ENCODE measurements around the gene CTNNB1. TPM values are rescaled to one million over a fixed set of nuclear protein-coding genes. Genes with fewer than 3 reads are reported as not detected.

Gene CTNNB1
- total RNA-seq, 4 donors from 2014 or later = 340 to 406 (median 367) TPM

GRCh38 chr3:41223691-41224090, 24.4 kb downstream of the CTNNB1 start:
- Histone ChIP-seq H3K9me3 (no peaks in the 10 kb centered on the region), H3K36me3 (peaks cover 14 to 47% (median 40%) of the 10 kb centered on the region in 4 donors), H3K4me3 (no peak overlapping the region), H3K4me1 (peaks cover 57 to 67% (median 65%) of the 10 kb centered on the region in 4 donors), H3K27ac (replicated peaks in 1 of 4) (peak overlapping the region in 2 of 4 donors; percentile 6 to 37), H3K27me3 (no peaks in the 10 kb centered on the region)
- no peak for TF ChIP-seq EP300 (IDR thresholded peaks at IDR 0.05)
- TF ChIP-seq POLR2AphosphoS5 (IDR thresholded peaks at IDR 0.05) = no peak
- TF ChIP-seq, protein P1, sequence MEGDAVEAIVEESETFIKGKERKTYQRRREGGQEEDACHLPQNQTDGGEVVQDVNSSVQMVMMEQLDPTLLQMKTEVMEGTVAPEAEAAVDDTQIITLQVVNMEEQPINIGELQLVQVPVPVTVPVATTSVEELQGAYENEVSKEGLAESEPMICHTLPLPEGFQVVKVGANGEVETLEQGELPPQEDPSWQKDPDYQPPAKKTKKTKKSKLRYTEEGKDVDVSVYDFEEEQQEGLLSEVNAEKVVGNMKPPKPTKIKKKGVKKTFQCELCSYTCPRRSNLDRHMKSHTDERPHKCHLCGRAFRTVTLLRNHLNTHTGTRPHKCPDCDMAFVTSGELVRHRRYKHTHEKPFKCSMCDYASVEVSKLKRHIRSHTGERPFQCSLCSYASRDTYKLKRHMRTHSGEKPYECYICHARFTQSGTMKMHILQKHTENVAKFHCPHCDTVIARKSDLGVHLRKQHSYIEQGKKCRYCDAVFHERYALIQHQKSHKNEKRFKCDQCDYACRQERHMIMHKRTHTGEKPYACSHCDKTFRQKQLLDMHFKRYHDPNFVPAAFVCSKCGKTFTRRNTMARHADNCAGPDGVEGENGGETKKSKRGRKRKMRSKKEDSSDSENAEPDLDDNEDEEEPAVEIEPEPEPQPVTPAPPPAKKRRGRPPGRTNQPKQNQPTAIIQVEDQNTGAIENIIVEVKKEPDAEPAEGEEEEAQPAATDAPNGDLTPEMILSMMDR (IDR thresholded peaks at IDR 0.05) = no peak
- TF ChIP-seq POLR2A (IDR thresholded peaks at IDR 0.05; ENCODE audit: low read depth) = no peak
- intact Hi-C loops (cut with DNase I) = no loop called here
- WGBS = 61% methylated on average over 2 of the region's 2 CpGs
- no peak for DNase-seq (ENCODE audit: extremely low spot score)

DNA sequence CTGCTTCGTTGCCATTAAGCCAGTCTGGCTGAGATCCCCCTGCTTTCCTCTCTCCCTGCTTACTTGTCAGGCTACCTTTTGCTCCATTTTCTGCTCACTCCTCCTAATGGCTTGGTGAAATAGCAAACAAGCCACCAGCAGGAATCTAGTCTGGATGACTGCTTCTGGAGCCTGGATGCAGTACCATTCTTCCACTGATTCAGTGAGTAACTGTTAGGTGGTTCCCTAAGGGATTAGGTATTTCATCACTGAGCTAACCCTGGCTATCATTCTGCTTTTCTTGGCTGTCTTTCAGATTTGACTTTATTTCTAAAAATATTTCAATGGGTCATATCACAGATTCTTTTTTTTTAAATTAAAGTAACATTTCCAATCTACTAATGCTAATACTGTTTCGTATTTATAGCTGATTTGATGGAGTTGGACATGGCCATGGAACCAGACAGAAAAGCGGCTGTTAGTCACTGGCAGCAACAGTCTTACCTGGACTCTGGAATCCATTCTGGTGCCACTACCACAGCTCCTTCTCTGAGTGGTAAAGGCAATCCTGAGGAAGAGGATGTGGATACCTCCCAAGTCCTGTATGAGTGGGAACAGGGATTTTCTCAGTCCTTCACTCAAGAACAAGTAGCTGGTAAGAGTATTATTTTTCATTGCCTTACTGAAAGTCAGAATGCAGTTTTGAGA, 25.0 kb downstream of the CTNNB1 start:
- no peak for DNase-seq (ENCODE audit: extremely low spot score)
- no peaks in the 10 kb centered on the region for H3K27me3 ChIP-seq
- no peaks in the 10 kb centered on the region for H3K9me3 ChIP-seq
- H3K4me3 ChIP-seq = no peak overlapping the region
- peaks cover 14 to 49% (median 41%) of the 10 kb centered on the region in 4 donors for H3K36me3 ChIP-seq
- H3K27ac ChIP-seq (replicated peaks in 1 of 4) = peak overlapping the region in 2 of 4 donors; percentile 6 to 37
- TF ChIP-seq POLR2A (IDR thresholded peaks at IDR 0.05; ENCODE audit: low read depth) (no peak), POLR2AphosphoS5 (IDR thresholded peaks at IDR 0.05) (peak; percentile 53 to 65), EP300 (IDR thresholded peaks at IDR 0.05) (no peak)
- TF ChIP-seq, protein P1 (IDR thresholded peaks at IDR 0.05) = peak in 1 of 3 experiments; percentile 15
- intact Hi-C loops (cut with DNase I) = no loop called here
- H3K4me1 ChIP-seq = peaks cover 54 to 67% (median 61%) of the 10 kb centered on the region in 4 donors
- 53% methylated on average over 3 of the region's 3 CpGs for WGBS

DNA sequence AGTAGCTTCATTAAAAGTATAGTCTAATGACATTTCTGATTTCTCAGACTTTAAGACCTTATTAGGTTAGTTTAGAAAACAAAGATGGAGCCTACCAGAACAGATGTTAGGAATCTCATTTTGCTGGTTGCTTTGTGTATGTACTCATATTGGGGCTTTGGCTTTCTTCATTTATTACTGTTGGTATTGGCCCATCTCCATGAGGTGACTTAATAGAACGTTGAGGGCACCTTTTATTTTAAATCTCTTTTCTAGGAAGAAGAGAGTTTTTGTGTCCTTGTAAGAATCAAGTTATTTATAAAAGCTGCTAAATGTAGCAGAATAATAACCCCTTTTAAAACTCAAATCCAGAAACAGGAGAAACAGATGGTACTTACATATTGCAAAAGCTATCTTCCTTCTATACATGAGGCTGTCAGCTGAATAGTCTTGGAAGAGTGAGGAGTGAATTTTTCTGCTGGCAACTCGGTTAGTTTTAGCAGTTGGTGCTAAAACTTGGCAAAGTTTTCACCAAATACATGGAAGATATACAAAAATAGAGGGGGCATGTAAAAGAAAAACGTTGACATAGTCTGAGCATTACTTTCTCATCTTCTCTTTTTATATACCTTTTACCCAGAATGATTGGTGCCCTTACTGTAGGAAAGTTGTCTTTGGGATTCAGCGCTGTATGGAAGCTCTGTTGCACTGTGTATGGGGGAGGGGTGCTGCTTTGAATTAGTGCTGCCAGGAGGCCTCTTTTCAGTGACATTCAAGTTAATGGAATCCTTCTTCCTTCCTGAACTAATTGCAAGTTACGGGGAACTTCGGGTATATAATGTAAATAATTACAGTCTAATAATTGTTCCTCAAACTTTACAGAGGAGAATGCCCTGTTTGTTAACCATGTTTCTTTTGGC, 35.8 kb downstream of the CTNNB1 start:
- WGBS = 42% methylated on average over 6 of the region's 6 CpGs
- no peaks in the 10 kb centered on the region for H3K9me3 ChIP-seq
- no peaks in the 10 kb centered on the region for H3K27me3 ChIP-seq
- peaks cover 0 to 26% (median 22%) of the 10 kb centered on the region in 4 donors for H3K4me1 ChIP-seq
- no peak for DNase-seq (ENCODE audit: extremely low spot score)
- intact Hi-C loops (cut with DNase I) = no loop called here
- H3K27ac ChIP-seq (replicated peaks in 1 of 4) = no peak overlapping the region
- H3K4me3 ChIP-seq = no peak overlapping the region
- peaks cover 57 to 98% (median 77%) of the 10 kb centered on the region in 4 donors for H3K36me3 ChIP-seq
- TF ChIP-seq POLR2AphosphoS5 (IDR thresholded peaks at IDR 0.05) (no peak), EP300 (IDR thresholded peaks at IDR 0.05) (no peak), POLR2A (IDR thresholded peaks at IDR 0.05; ENCODE audit: low read depth) (no peak)
- TF ChIP-seq, protein P1 (IDR thresholded peaks at IDR 0.05) = no peak

GRCh38 chr3:41236228-41236627, 36.9 kb downstream of the CTNNB1 start:
- Histone ChIP-seq H3K4me1 (peaks cover 0 to 26% (median 22%) of the 10 kb centered on the region in 4 donors), H3K27ac (replicated peaks in 1 of 4) (no peak overlapping the region), H3K4me3 (no peak overlapping the region), H3K9me3 (no peaks in the 10 kb centered on the region), H3K27me3 (no peaks in the 10 kb centered on the region), H3K36me3 (peaks cover 59 to 99% (median 79%) of the 10 kb centered on the region in 4 donors)
- DNase-seq (ENCODE audit: extremely low spot score) = no peak
- WGBS = 96% methylated on average over 2 of the region's 2 CpGs
- intact Hi-C loops (cut with DNase I) = no loop called here
- TF ChIP-seq POLR2AphosphoS5 (IDR thresholded peaks at IDR 0.05) = no peak
- TF ChIP-seq, protein P1 (IDR thresholded peaks at IDR 0.05) = no peak
- TF ChIP-seq EP300 (IDR thresholded peaks at IDR 0.05) = no peak
- TF ChIP-seq POLR2A (IDR thresholded peaks at IDR 0.05; ENCODE audit: low read depth) = no peak

All from esophagus muscularis mucosa (tissue), 4 donors.